ENCODE results near the gene IGF1.

Gene IGF1

GRCh38 chr12:102501773-102502172 lies 21.4 kb upstream of the IGF1 start:
- DNase-seq (ENCODE audit: insufficient read length, low spot score) (no peak), FAIRE-seq (no peak)
- TF ChIP-seq CTCF (IDR thresholded peaks at IDR 0.05; ENCODE audit: insufficient read depth, missing control alignments), result no peak

GRCh38 chr12:102498471-102498870 lies 18.1 kb upstream of the IGF1 start:
- FAIRE-seq (no peak), DNase-seq (ENCODE audit: insufficient read length, low spot score) (no peak)
- TF ChIP-seq CTCF (IDR thresholded peaks at IDR 0.05; ENCODE audit: insufficient read depth, missing control alignments), result no peak

- FAIRE-seq, result no peak
- TF ChIP-seq CTCF (IDR thresholded peaks at IDR 0.05; ENCODE audit: insufficient read depth, missing control alignments), result no peak
- no peak for DNase-seq (ENCODE audit: insufficient read length, low spot score)
Observed at GRCh38 chr12:102497743-102498142, 17.4 kb upstream of the IGF1 start.

GRCh38 chr12:102496591-102496990 lies 16.2 kb upstream of the IGF1 start:
- DNase-seq (ENCODE audit: insufficient read length, low spot score), result no peak
- no peak for TF ChIP-seq CTCF (IDR thresholded peaks at IDR 0.05; ENCODE audit: insufficient read depth, missing control alignments)
- FAIRE-seq, result no peak

GRCh38 chr12:102487226-102487625 lies 6.9 kb upstream of the IGF1 start:
- DNase-seq (ENCODE audit: insufficient read length, low spot score), result no peak
- no peak for FAIRE-seq
- TF ChIP-seq CTCF (IDR thresholded peaks at IDR 0.05; ENCODE audit: insufficient read depth, missing control alignments), result no peak

- FAIRE-seq, result no peak
Observed at GRCh38 chr12:102486153-102486552, 5.8 kb upstream of the IGF1 start.

More at GRCh38 chr12:102486153-102486552, 5.8 kb upstream of the IGF1 start:
- TF ChIP-seq CTCF (IDR thresholded peaks at IDR 0.05; ENCODE audit: insufficient read depth, missing control alignments), result no peak
- no peak for DNase-seq (ENCODE audit: insufficient read length, low spot score)

Measured in D721Med (cell line).